Measurements from ENCODE around the gene FOCAD.

GRCh38 chr9:20995616-20996015 lies 311.6 kb downstream of the FOCAD start:
- TF ChIP-seq, protein P1, sequence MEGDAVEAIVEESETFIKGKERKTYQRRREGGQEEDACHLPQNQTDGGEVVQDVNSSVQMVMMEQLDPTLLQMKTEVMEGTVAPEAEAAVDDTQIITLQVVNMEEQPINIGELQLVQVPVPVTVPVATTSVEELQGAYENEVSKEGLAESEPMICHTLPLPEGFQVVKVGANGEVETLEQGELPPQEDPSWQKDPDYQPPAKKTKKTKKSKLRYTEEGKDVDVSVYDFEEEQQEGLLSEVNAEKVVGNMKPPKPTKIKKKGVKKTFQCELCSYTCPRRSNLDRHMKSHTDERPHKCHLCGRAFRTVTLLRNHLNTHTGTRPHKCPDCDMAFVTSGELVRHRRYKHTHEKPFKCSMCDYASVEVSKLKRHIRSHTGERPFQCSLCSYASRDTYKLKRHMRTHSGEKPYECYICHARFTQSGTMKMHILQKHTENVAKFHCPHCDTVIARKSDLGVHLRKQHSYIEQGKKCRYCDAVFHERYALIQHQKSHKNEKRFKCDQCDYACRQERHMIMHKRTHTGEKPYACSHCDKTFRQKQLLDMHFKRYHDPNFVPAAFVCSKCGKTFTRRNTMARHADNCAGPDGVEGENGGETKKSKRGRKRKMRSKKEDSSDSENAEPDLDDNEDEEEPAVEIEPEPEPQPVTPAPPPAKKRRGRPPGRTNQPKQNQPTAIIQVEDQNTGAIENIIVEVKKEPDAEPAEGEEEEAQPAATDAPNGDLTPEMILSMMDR (IDR thresholded peaks at IDR 0.05): no peak
- no peak for TF ChIP-seq POLR2A (IDR thresholded peaks at IDR 0.05)
